ENCODE measurements around the gene RABL6. TPM values are rescaled to one million over a fixed set of nuclear protein-coding genes. Genes with fewer than 3 reads are reported as not detected.

Gene RABL6
- total and polyA plus RNA-seq, 8 donors, result 49.5 to 80.8 (median 62.3) TPM

- H3K27me3 ChIP-seq, result peaks cover 0 to 7% of the 10 kb centered on the region in 2 donors
- H3K4me1 ChIP-seq, result peaks cover 0 to 16% of the 10 kb centered on the region in 2 donors
- H3K9me3 ChIP-seq, result no peaks in the 10 kb centered on the region
- intact Hi-C loops (cut with DNase I), result no loop called here
- ATAC-seq (no peak), DNase-seq (peak in 1 of 4 donors; percentile 72)
- no peak for TF ChIP-seq CTCF (IDR thresholded peaks at IDR 0.05)
- H3K27ac ChIP-seq, result no peak overlapping the region
- peaks cover 0 to 77% of the 10 kb centered on the region in 2 donors for H3K36me3 ChIP-seq
- no peak overlapping the region for H3K4me3 ChIP-seq
Observed at GRCh38 chr9:136825295-136826187, 17.8 kb downstream of the RABL6 start.

GRCh38 chr9:136826188-136826541, 18.4 kb downstream of the RABL6 start:
- peaks cover 0 to 83% of the 10 kb centered on the region in 2 donors for H3K36me3 ChIP-seq

DNA sequence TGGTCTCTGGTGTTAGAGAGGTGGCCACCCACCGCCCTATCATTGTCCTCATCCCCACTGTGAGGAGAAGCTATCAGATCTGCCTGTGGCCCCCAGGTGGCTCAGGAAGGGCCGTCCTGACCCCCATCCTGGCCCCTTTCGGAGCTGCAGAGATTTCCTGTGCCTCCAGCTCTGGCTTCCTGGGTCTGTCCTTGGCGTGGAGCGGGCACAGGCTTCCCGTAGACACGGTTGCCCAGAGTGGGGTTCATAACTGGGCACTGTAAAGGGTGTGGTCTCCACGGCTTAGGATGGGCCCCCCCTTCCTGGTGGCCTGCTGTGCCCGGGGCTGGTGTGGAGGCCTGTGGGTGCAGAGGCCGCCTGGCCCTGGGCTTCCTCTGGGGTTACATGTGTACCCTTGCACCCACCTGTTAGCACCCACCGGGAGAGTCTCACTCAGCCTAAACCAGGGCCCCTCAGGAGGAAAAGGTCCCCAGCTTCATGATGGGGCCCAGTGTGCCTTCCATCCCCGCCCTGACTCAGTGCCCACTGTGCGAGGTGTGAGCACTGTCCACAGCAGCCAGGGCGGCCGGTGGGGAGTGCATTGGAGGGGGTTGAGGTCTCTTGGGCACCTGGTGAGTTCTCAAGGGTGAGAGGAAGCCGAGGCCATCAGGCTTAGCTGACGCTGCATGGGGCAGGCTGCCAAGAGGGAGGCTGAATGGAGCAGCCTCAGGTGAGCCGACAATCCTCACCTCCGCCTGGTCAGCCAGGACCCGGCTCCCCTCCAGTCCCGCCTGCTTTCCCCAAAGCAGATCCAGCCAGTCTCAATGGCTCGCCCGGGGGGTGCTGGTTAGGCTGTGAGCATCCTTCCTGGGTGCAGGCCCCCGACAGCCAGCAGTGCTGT, 19.2 kb downstream of the RABL6 start:
- TF ChIP-seq CTCF (IDR thresholded peaks at IDR 0.05), result no peak
- Histone ChIP-seq H3K4me3 (no peak overlapping the region), H3K9me3 (no peaks in the 10 kb centered on the region), H3K4me1 (peaks cover 0 to 2% of the 10 kb centered on the region in 2 donors), H3K27me3 (no peaks in the 10 kb centered on the region), H3K27ac (no peak overlapping the region), H3K36me3 (peaks cover 0 to 91% of the 10 kb centered on the region in 2 donors)
- intact Hi-C loops (cut with DNase I), result no loop called here
- ATAC-seq (no peak), DNase-seq (peak in 1 of 4 donors; percentile 53)

More at GRCh38 chr9:136826188-136826541, 18.4 kb downstream of the RABL6 start:
- no peak overlapping the region for H3K27ac ChIP-seq
- ATAC-seq (no peak), DNase-seq (peak in 1 of 4 donors; percentile 44)
- no peaks in the 10 kb centered on the region for H3K9me3 ChIP-seq
- intact Hi-C loops (cut with DNase I), result no loop called here
- peaks cover 0 to 10% of the 10 kb centered on the region in 2 donors for H3K4me1 ChIP-seq
- no peak overlapping the region for H3K4me3 ChIP-seq
- H3K27me3 ChIP-seq, result peaks cover 0 to 6% of the 10 kb centered on the region in 2 donors
- no peak for TF ChIP-seq CTCF (IDR thresholded peaks at IDR 0.05)

DNA sequence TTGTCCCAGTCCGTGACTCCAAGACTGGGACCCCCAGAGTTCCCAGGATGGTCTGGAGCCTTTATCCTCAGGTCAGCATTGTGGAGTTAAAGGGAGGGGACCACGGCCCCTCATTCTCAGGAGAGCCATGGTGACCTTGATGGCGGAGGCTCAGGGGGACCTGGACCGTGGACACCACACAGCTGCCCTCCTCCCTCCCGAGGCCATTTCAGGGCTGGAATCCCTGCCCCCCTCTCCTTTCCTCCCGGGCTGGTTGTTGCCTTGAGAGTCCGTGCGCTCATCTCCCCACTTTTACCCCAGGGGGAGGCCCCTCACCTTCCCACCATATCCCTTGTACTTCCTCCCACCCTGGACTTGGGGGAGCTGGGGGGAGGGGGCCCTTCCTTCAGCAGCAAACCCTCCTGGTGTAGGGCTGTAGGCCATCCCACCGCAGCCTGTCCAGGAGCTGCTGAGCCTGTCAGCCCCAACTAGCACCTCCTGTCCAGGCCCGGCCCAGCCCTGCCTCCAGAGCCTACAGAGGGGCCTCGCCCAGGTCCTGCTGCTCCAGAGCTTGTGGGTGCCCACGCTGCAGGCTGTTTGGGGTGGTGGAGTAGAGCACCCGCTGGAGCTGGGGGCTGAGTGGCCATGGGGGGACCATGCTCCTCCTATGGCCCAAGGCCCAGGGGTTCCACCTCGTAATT, 20.2 kb downstream of the RABL6 start:
- no peak for TF ChIP-seq CTCF (IDR thresholded peaks at IDR 0.05)
- ATAC-seq (no peak), DNase-seq (peak in 1 of 4 donors; percentile 64)
- H3K4me3 ChIP-seq, result no peak overlapping the region
- intact Hi-C loops (cut with DNase I), result no loop called here
- H3K36me3 ChIP-seq, result peaks cover 0 to 100% of the 10 kb centered on the region in 2 donors
- H3K9me3 ChIP-seq, result no peaks in the 10 kb centered on the region
- H3K27ac ChIP-seq, result no peak overlapping the region
- no peaks in the 10 kb centered on the region for H3K4me1 ChIP-seq
- no peaks in the 10 kb centered on the region for H3K27me3 ChIP-seq
